H1 (cell line): ENCODE results near the gene SLC7A8. TPM values are rescaled to one million over a fixed set of nuclear protein-coding genes. Genes with fewer than 3 reads are reported as not detected.
A peak's percentile ranks its signal among the peaks of the same experiment; 100 is the strongest.

Experiments used
- CTCF ChIA-PET: fragments of 300-600 bp; sonication (Branson Sonifier 250); formaldehyde crosslinking; loops from one replicate; lab custom pipeline; 2021; ENCODE audit not compliant: partially characterized antibody; lab: Charles Lee
- POLR2A ChIA-PET: fragments of 300-600 bp; sonication (Branson Sonifier 250); formaldehyde crosslinking; loops from one replicate; lab custom pipeline; 2021; ENCODE audit warnings: inconsistent platforms; ENCODE audit not compliant: partially characterized antibody; lab: Charles Lee
- DNase-seq, 2 experiments: peaks; one replicate each; pipeline versions ENCODE4 v3.0.0 to v3.0.0-alpha.2; 2010 to 2022; ENCODE audit warnings: low spot score in 2 of 2, low read depth in 1 of 2, mixed read lengths in 1 of 2
- FAIRE-seq: peaks from 2 replicates; lab custom pipeline; 2011; peaks lifted over from hg19 to GRCh38; lab: Jason Lieb, UNC
- H2AFZ ChIP-seq: 2 replicates; pipeline ENCODE4 v1.8.1; 2012; ENCODE audit warnings: low read length, inconsistent platforms
- H2AK5ac ChIP-seq: 2 replicates; pipeline ENCODE4 v1.6.1; 2013; ENCODE audit warnings: low read depth, low read length
- H2BK120ac ChIP-seq: replicated peaks from 2 replicates; pipeline ENCODE3; 2013; ENCODE audit warnings: low read depth, low read length, inconsistent platforms
- H2BK12ac ChIP-seq: 2 replicates; pipeline ENCODE4 v1.6.1; 2013; ENCODE audit warnings: low read depth, low read length
- H2BK15ac ChIP-seq: 2 replicates; pipeline ENCODE4 v1.6.1; 2013; ENCODE audit warnings: low read length
- H2BK20ac ChIP-seq: 2 replicates; pipeline ENCODE4 v1.6.1; 2013; ENCODE audit warnings: low read length
- H2BK5ac ChIP-seq: 2 replicates; pipeline ENCODE4 v1.6.1; 2013; ENCODE audit warnings: low read depth, low read length
- H3K14ac ChIP-seq: 2 replicates; pipeline ENCODE4 v1.6.1; 2013; ENCODE audit warnings: inconsistent platforms; ENCODE audit not compliant: insufficient read length
- H3K18ac ChIP-seq: 2 replicates; pipeline ENCODE4 v1.6.1; 2013; ENCODE audit warnings: low read length; ENCODE audit errors: extremely low read depth
- H3K23ac ChIP-seq: 2 replicates; pipeline ENCODE4 v1.6.1; 2013; ENCODE audit warnings: inconsistent platforms; ENCODE audit not compliant: insufficient read length
- H3K23me2 ChIP-seq: 2 replicates; pipeline ENCODE4 v1.6.1; 2013; ENCODE audit warnings: low read depth, low read length
- H3K27ac ChIP-seq: 2 replicates; pipeline ENCODE4 v1.6.1; 2011; ENCODE audit warnings: low read depth, low read length, inconsistent platforms
- H3K27me3 ChIP-seq, 4 experiments: replicated peaks in 1 of 4; 1 replicate in 1 of 4; 2 replicates in 3 of 4; pipeline versions ENCODE4 v1.6.1 to v1.8.1; 2011 to 2013; ENCODE audit warnings: low read length in 3 of 4, mild to moderate bottlenecking in 3 of 4, inconsistent platforms in 2 of 4, mixed read lengths in 2 of 4, moderate library complexity in 1 of 4; ENCODE audit not compliant: control insufficient read depth in 3 of 4, insufficient read depth in 3 of 4; ENCODE audit errors: extremely low read depth in 1 of 4
- H3K36me3 ChIP-seq, 4 experiments: 2 replicates each; pipeline versions ENCODE4 v1.6.1 to v1.8.1; 2011 to 2013; ENCODE audit warnings: mild to moderate bottlenecking in 4 of 4, low read length in 3 of 4, moderate library complexity in 2 of 4, control low read depth in 1 of 4, inconsistent platforms in 1 of 4; ENCODE audit not compliant: insufficient read depth in 4 of 4, control insufficient read depth in 2 of 4
- H3K4ac ChIP-seq: replicated peaks from 2 replicates; pipeline ENCODE3; 2013; ENCODE audit warnings: low read length, low read depth, mixed read lengths, inconsistent platforms; ENCODE audit not compliant: insufficient read length
- H3K4me1 ChIP-seq, 4 experiments: replicated peaks in 1 of 4; 1 replicate in 1 of 4; 2 replicates in 3 of 4; pipeline versions ENCODE4 v1.6.1 to v1.8.1; 2011 to 2013; ENCODE audit warnings: low read length in 3 of 4, inconsistent platforms in 2 of 4, mixed read lengths in 1 of 4; ENCODE audit not compliant: insufficient read depth in 4 of 4, control insufficient read depth in 3 of 4
- H3K4me2 ChIP-seq, 2 experiments: 2 replicates each; pipeline versions ENCODE4 v1.6.1 to v1.8.1; 2011 to 2013; ENCODE audit warnings: low read depth in 2 of 2, low read length in 2 of 2, control low read depth in 1 of 2, inconsistent platforms in 1 of 2, mild to moderate bottlenecking in 1 of 2; ENCODE audit not compliant: insufficient read depth in 1 of 2
- H3K4me3 ChIP-seq, 4 experiments: fragments of 200-600, 300-600 bp in 1 of 4; sonication (generic), shearing (Covaris generic), sonication (Bioruptor Twin) in 1 of 4; 2 replicates each; pipeline versions ENCODE4 v1.5.1 to v1.8.1; 2011 to 2016; ENCODE audit warnings: low read length in 4 of 4, low read depth in 3 of 4, control low read depth in 2 of 4, inconsistent platforms in 2 of 4, mild to moderate bottlenecking in 2 of 4, mixed read lengths in 1 of 4, moderate library complexity in 1 of 4; ENCODE audit not compliant: insufficient read depth in 2 of 4; ENCODE audit errors: extremely low read depth in 1 of 4
- H3K56ac ChIP-seq: replicated peaks from 2 replicates; pipeline ENCODE3; 2013; ENCODE audit warnings: low read depth, mild to moderate bottlenecking, mixed read lengths, low read length, inconsistent platforms; ENCODE audit not compliant: insufficient read length
- H3K79me1 ChIP-seq: 2 replicates; pipeline ENCODE4 v1.6.1; 2013; ENCODE audit warnings: low read depth, low read length, control low read depth
- H3K79me2 ChIP-seq, 2 experiments: 2 replicates each; pipeline versions ENCODE4 v1.6.1 to v1.8.1; 2012 to 2013; ENCODE audit warnings: low read length in 2 of 2, mild to moderate bottlenecking in 2 of 2, inconsistent platforms in 1 of 2; ENCODE audit not compliant: insufficient read depth in 2 of 2, control insufficient read depth in 1 of 2
- H3K9ac ChIP-seq, 4 experiments: replicated peaks in 1 of 4; 1 replicate in 1 of 4; 2 replicates in 3 of 4; pipeline versions ENCODE4 v1.6.1 to v1.8.1; 2011 to 2013; ENCODE audit warnings: low read depth in 3 of 4, low read length in 3 of 4, control low read depth in 2 of 4, mild to moderate bottlenecking in 2 of 4, moderate library complexity in 2 of 4, inconsistent platforms in 1 of 4; ENCODE audit errors: extremely low read depth in 1 of 4
- H3K9me3 ChIP-seq, 2 experiments: 2 replicates each; pipeline versions ENCODE4 v1.6.1 to v1.8.1; 2012 to 2013; ENCODE audit warnings: mild to moderate bottlenecking in 2 of 2, moderate library complexity in 2 of 2, control low read depth in 1 of 2, inconsistent platforms in 1 of 2, low read depth in 1 of 2, low read length in 1 of 2, mixed read lengths in 1 of 2; ENCODE audit not compliant: insufficient read depth in 2 of 2
- H4K20me1 ChIP-seq, 2 experiments: replicated peaks in 1 of 2; 2 replicates each; pipeline versions ENCODE3 to v1.8.1; 2011 to 2013; ENCODE audit warnings: inconsistent platforms in 2 of 2, low read length in 2 of 2, mild to moderate bottlenecking in 1 of 2; ENCODE audit not compliant: insufficient read depth in 2 of 2, control insufficient read depth in 1 of 2
- H4K5ac ChIP-seq: 2 replicates; pipeline ENCODE4 v1.6.1; 2013; ENCODE audit warnings: low read length, low read depth, mixed read lengths, inconsistent platforms; ENCODE audit not compliant: insufficient read length
- H4K8ac ChIP-seq: 2 replicates; pipeline ENCODE4 v1.8.0; 2013; ENCODE audit warnings: mild to moderate bottlenecking, moderate library complexity, low read length, inconsistent platforms; ENCODE audit not compliant: insufficient read depth; ENCODE audit errors: extremely low read depth
- H4K91ac ChIP-seq: replicated peaks from 2 replicates; pipeline ENCODE3; 2013; ENCODE audit warnings: low read length, mixed read lengths, inconsistent platforms; ENCODE audit not compliant: insufficient read length
- CTCF ChIP-seq, 3 experiments: IDR thresholded peaks; 1 replicate in 2 of 3; 2 replicates in 1 of 3; pipeline versions ENCODE4 v1.5.1 to v1.6.1; 2011; ENCODE audit warnings: low read length in 3 of 3, mild to moderate bottlenecking in 3 of 3, inconsistent platforms in 2 of 3, low read depth in 1 of 3, moderate library complexity in 1 of 3; ENCODE audit not compliant: insufficient read depth in 1 of 3; ENCODE audit errors: control extremely low read depth in 1 of 3
- E2F6 ChIP-seq: IDR thresholded peaks from 2 replicates; pipeline ENCODE4 v1.6.1; 2012; ENCODE audit warnings: inconsistent platforms
- EZH2 ChIP-seq: fragments of 200-600 bp; sonication (generic); IDR thresholded peaks from 2 replicates; pipeline ENCODE4 v1.7.1; 2012; ENCODE audit warnings: low read depth, mild to moderate bottlenecking, moderate library complexity, low read length, inconsistent platforms; ENCODE audit not compliant: severe bottlenecking
- FOSL1 ChIP-seq: IDR thresholded peaks from 2 replicates; pipeline ENCODE4 v1.6.1; 2011; ENCODE audit warnings: mild to moderate bottlenecking, low read depth, low read length, moderate library complexity; ENCODE audit not compliant: insufficient read depth
- JUND ChIP-seq: IDR thresholded peaks from 2 replicates; pipeline ENCODE4 v1.6.1; 2011; ENCODE audit warnings: mild to moderate bottlenecking, improper control_type of control experiment, low read length
- KDM5A ChIP-seq: fragments of 200-600 bp; IDR thresholded peaks from 2 replicates; pipeline ENCODE4 v1.7.1; 2012; ENCODE audit warnings: mild to moderate bottlenecking, low read length, inconsistent platforms, mixed read lengths
- RAD21 ChIP-seq, 2 experiments: IDR thresholded peaks in 1 of 2; conservative IDR thresholded peaks in 1 of 2; 2 replicates each; pipeline ENCODE4 v1.6.1; 2011; ENCODE audit warnings: low read depth in 2 of 2, low read length in 2 of 2, improper control_type of control experiment in 1 of 2, inconsistent platforms in 1 of 2, mild to moderate bottlenecking in 1 of 2, moderate library complexity in 1 of 2
- RFX5 ChIP-seq: IDR thresholded peaks from 2 replicates; pipeline ENCODE4 v1.6.1; 2011; ENCODE audit warnings: low read depth, low read length, improper control_type of control experiment, borderline replicate concordance
- RXRA ChIP-seq: IDR thresholded peaks from 2 replicates; pipeline ENCODE4 v1.6.1; 2011; ENCODE audit warnings: low read depth, mild to moderate bottlenecking, low read length, moderate library complexity; ENCODE audit not compliant: insufficient read depth
- SP2 ChIP-seq: IDR thresholded peaks from 2 replicates; pipeline ENCODE4 v1.6.1; 2012; ENCODE audit warnings: mild to moderate bottlenecking, low read length, inconsistent platforms
- WGBS, 2 experiments: shearing (Covaris generic) in 1 of 2; methylation state at CpG; one replicate each; pipeline versions ENCODE4 v1.1.6 to v1.1.7; 2013 to 2015; ENCODE audit warnings: low lambda C conversion rate in 2 of 2, mixed read lengths in 2 of 2, inconsistent platforms in 1 of 2, low coverage in 1 of 2, missing lambda C conversion rate in 1 of 2; ENCODE audit not compliant: insufficient replicate concordance in 2 of 2, insufficient coverage in 1 of 2, insufficient read length in 1 of 2; ENCODE audit errors: extremely low coverage in 1 of 2, missing lambda C conversion rate in 1 of 2; 5-methylcytosine and 5-hydroxymethylcytosine counted together
- polyA plus RNA-seq, 7 experiments: library from polyadenylated mRNA; depleted of rRNA in 3 of 7; stranded (reverse) in 5 of 7; unstranded in 2 of 7; fragments of >200 nt in 5 of 7; fragments of 200-250 nt in 2 of 7; gene quantifications; 1 replicate in 5 of 7; 2 replicates in 1 of 7; 4 replicates in 1 of 7; pipeline versions ENCODE4 v1.2.1 to v1.2.3, GENCODE V29; 2011 to 2013; ENCODE audit warnings: missing spikeins in 2 of 7, mixed read lengths in 2 of 7
- total RNA-seq: library from RNA; stranded (reverse); fragmentation: NEBNext Ultra II Directional; extraction: Animal tissue kit (Norgen Biotek cat#: 25700); gene quantifications from 2 replicates; pipeline ENCODE4 v1.2.1, GENCODE V29; 2021

The SLC7A8 gene
- total and polyA plus RNA-seq, 2 of the 8 experiments (the other 6 are each of a cell fraction or from before 2014, with no cell fraction given) = 182 to 204 TPM

GRCh38 chr14:23140371-23140770 lies 43.1 kb downstream of the SLC7A8 start:
- CTCF ChIA-PET = interaction anchor here (0.6 to 3.9 kb wide), 6 partner anchors 11 to 185 kb away, joined by 3 to 21 read pairs (median 3); no protein-coding TSS in a partner anchor
- Histone ChIP-seq H2BK20ac (no peak overlapping the region), H3K4me2 (no peak overlapping the region), H2BK15ac (no peak overlapping the region), H3K9ac (no peak overlapping the region), H4K20me1 (peaks cover 2 to 5% of the 10 kb centered on the region in 2 experiments), H3K27me3 (no peaks in the 10 kb centered on the region), H3K9me3 (no peaks in the 10 kb centered on the region), H3K23ac (no peak overlapping the region), H2BK12ac (no peak overlapping the region), H3K4me3 (no peak overlapping the region), H3K14ac (no peak overlapping the region), H3K36me3 (peaks cover 10 to 55% (median 35%) of the 10 kb centered on the region in 4 experiments; a peak in 6 of 8 replicates), H3K23me2 (no peaks in the 10 kb centered on the region; the same call in 1 of the 2 replicates), H2AFZ (no peak overlapping the region), H4K91ac (no peak overlapping the region), H3K56ac (no peak overlapping the region), H2BK5ac (no peak overlapping the region), H3K4ac (no peak overlapping the region), H4K8ac (no peak overlapping the region), H2BK120ac (no peak overlapping the region), H4K5ac (no peak overlapping the region), H3K27ac (no peak overlapping the region), H2AK5ac (no peak overlapping the region), H3K4me1 (no peaks in the 10 kb centered on the region), H3K18ac (no peak overlapping the region), H3K79me2 (no peaks in the 10 kb centered on the region), H3K79me1 (no peaks in the 10 kb centered on the region)
- DNase-seq = no peak
- POLR2A ChIA-PET = interaction anchor here (0.6 to 3.2 kb wide), 5 partner anchors 12 to 187 kb away, joined by 3 to 9 read pairs (median 3); no protein-coding TSS in a partner anchor
- FAIRE-seq = no peak
- 92% methylated on average over 6 of the region's 6 CpGs; no CpG with 5 or more reads in 1 of the 2 experiments for WGBS, 2 experiments
- TF ChIP-seq FOSL1 = no peak
- peak; percentile 25 to 37; a peak in 3 of 4 replicates for TF ChIP-seq RAD21 (IDR thresholded peaks at IDR 0.05 in 1 of 2, conservative IDR thresholded peaks at IDR 0.05 in 1 of 2; ENCODE audit: low read depth in 2 of 2, low read length in 2 of 2)
- TF ChIP-seq CTCF (IDR thresholded peaks at IDR 0.05; ENCODE audit: control extremely low read depth in 1 of 3, insufficient read depth in 1 of 3, low read depth in 1 of 3, low read length in 3 of 3) = peak in 2 of 3 experiments; percentile 8 to 10; a peak in 1 of 4 replicates
- no peak for TF ChIP-seq JUND
- TF ChIP-seq RXRA = no peak
- no peak for TF ChIP-seq E2F6
- no peak for TF ChIP-seq EZH2
- no peak for TF ChIP-seq KDM5A
- no peak for TF ChIP-seq SP2
- TF ChIP-seq RFX5 = no peak
